Breast epithelium (tissue), 4 donors: Measurements from ENCODE around the gene NOL6. TPM values are rescaled to one million over a fixed set of nuclear protein-coding genes. Genes with fewer than 3 reads are reported as not detected.

ENCODE experiments used
- DNase-seq, 2 donors: peaks; one replicate each; pipeline ENCODE4 v3.0.0-alpha.2; 2019; ENCODE audit warnings: low spot score in 2 of 2
- H3K27ac ChIP-seq, 2 donors: fragments of 200-600 bp; sonication (generic) in 1 of 2; one replicate each; pipeline ENCODE4 v1.5.1; 2016 to 2019; ENCODE audit warnings: mild to moderate bottlenecking in 1 of 2
- H3K27me3 ChIP-seq, 2 donors: fragments of 200-600 bp; sonication (generic) in 1 of 2; one replicate each; pipeline versions ENCODE4 v1.5.1 to v1.6.0; 2017 to 2019; ENCODE audit warnings: control low read depth in 1 of 2, mild to moderate bottlenecking in 1 of 2
- H3K36me3 ChIP-seq: fragments of 200-600 bp; one replicate; pipeline ENCODE4 v1.5.1; 2019
- H3K4me1 ChIP-seq, 2 donors: fragments of 200-600 bp; sonication (generic); one replicate each; pipeline ENCODE4 v1.5.1; 2016 to 2019; ENCODE audit warnings: control low read depth in 1 of 2
- H3K4me3 ChIP-seq, 3 donors: fragments of 200-600 bp; sonication (generic); 1 replicate in 2 of 3; 2 replicates in 1 of 3; pipeline ENCODE4 v1.5.1; 2016 to 2019; ENCODE audit warnings: mild to moderate bottlenecking in 3 of 3, moderate library complexity in 2 of 3
- H3K9me3 ChIP-seq, 2 donors: fragments of 200-600 bp; sonication (generic) in 1 of 2; one replicate each; pipeline ENCODE4 v1.5.1; 2016 to 2019; ENCODE audit warnings: control low read depth in 1 of 2
- CTCF ChIP-seq, 3 donors: fragments of 450-650 bp; IDR thresholded peaks; one replicate each; pipeline ENCODE4 v1.5.1; 2016 to 2017; ENCODE audit warnings: antibody characterized with exemption in 3 of 3, mild to moderate bottlenecking in 3 of 3, moderate library complexity in 3 of 3
- POLR2A ChIP-seq: fragments of 450-650 bp; IDR thresholded peaks from one replicate; pipeline ENCODE4 v1.6.1; 2016; ENCODE audit warnings: antibody characterized with exemption, mild to moderate bottlenecking, moderate library complexity
- POLR2AphosphoS5 ChIP-seq, 3 donors: sonication (generic); formaldehyde crosslinking; IDR thresholded peaks; one replicate each; pipeline ENCODE4 v1.6.1; 2017; ENCODE audit warnings: antibody characterized with exemption in 3 of 3
- intact Hi-C: fragments of 100-400 bp; cut with DNase I; formaldehyde crosslinking; loops from one replicate; pipeline ENCODE4 v1.15.1; 2023; ENCODE audit warnings: low total_unique reads
- total RNA-seq, 3 donors: library from RNA; depleted of rRNA; stranded (reverse); fragments of >200 nt; gene quantifications; one replicate each; pipeline ENCODE4 v1.1.0, GENCODE V29; 2016

Gene NOL6
- total RNA-seq, 3 donors from 2014 or later: 14.2 to 23.9 (median 22.3) TPM

GRCh38 chr9:33438926-33439680 is 34.6 kb downstream of the NOL6 start:
- intact Hi-C loops: loop anchor here (5.0 kb wide), 1 partner anchor 398 kb away; no protein-coding TSS in a partner anchor
- Histone ChIP-seq H3K27me3 (no peaks in the 10 kb centered on the region), H3K36me3 (no peaks in the 10 kb centered on the region), H3K4me1 (peaks cover 0 to 4% of the 10 kb centered on the region in 2 donors), H3K4me3 (no peak overlapping the region), H3K9me3 (no peaks in the 10 kb centered on the region), H3K27ac (no peak overlapping the region)
- DNase-seq: no peak
- TF ChIP-seq CTCF (IDR thresholded peaks at IDR 0.05): no peak
- no peak for TF ChIP-seq POLR2AphosphoS5 (IDR thresholded peaks at IDR 0.05)
- TF ChIP-seq POLR2A: no peak

- Histone ChIP-seq H3K36me3 (no peaks in the 10 kb centered on the region), H3K9me3 (no peaks in the 10 kb centered on the region), H3K27ac (no peak overlapping the region), H3K27me3 (no peaks in the 10 kb centered on the region), H3K4me3 (no peak overlapping the region), H3K4me1 (peaks cover 0 to 4% of the 10 kb centered on the region in 2 donors)
- no peak for DNase-seq
- TF ChIP-seq CTCF (IDR thresholded peaks at IDR 0.05) (no peak), POLR2A (no peak), POLR2AphosphoS5 (IDR thresholded peaks at IDR 0.05) (no peak)
- intact Hi-C loops: loop anchor here (5.0 kb wide), 1 partner anchor 399 kb away; no protein-coding TSS in a partner anchor
These were observed 35.8 kb downstream of the NOL6 start for GRCh38 chr9:33437898-33438297.

- Histone ChIP-seq H3K36me3 (no peaks in the 10 kb centered on the region), H3K4me3 (no peak overlapping the region), H3K4me1 (peaks cover 0 to 4% of the 10 kb centered on the region in 2 donors), H3K27ac (no peak overlapping the region), H3K9me3 (no peaks in the 10 kb centered on the region), H3K27me3 (no peaks in the 10 kb centered on the region)
- DNase-seq: no peak
- TF ChIP-seq POLR2A (no peak), CTCF (IDR thresholded peaks at IDR 0.05) (no peak), POLR2AphosphoS5 (IDR thresholded peaks at IDR 0.05) (no peak)
- intact Hi-C loops: loop anchor here (5.0 kb wide), 1 partner anchor 400 kb away; no protein-coding TSS in a partner anchor
These were observed 36.5 kb downstream of the NOL6 start for GRCh38 chr9:33437205-33437604.

- Histone ChIP-seq H3K9me3 (no peaks in the 10 kb centered on the region), H3K27me3 (no peaks in the 10 kb centered on the region), H3K27ac (no peak overlapping the region), H3K4me1 (peaks cover 0 to 10% of the 10 kb centered on the region in 2 donors), H3K4me3 (no peak overlapping the region), H3K36me3 (no peaks in the 10 kb centered on the region)
- no peak for DNase-seq
- TF ChIP-seq POLR2AphosphoS5 (IDR thresholded peaks at IDR 0.05) (no peak), CTCF (IDR thresholded peaks at IDR 0.05) (no peak), POLR2A (no peak)
- intact Hi-C loops: loop anchor here (5.0 kb wide), 1 partner anchor 401 kb away; no protein-coding TSS in a partner anchor
These were observed 37.3 kb downstream of the NOL6 start for GRCh38 chr9:33436445-33436844.

GRCh38 chr9:33435821-33436277 is 37.9 kb downstream of the NOL6 start:
- H3K4me3 ChIP-seq: no peak overlapping the region
- H3K27me3 ChIP-seq: no peaks in the 10 kb centered on the region
- peaks cover 0 to 10% of the 10 kb centered on the region in 2 donors for H3K4me1 ChIP-seq
- no peaks in the 10 kb centered on the region for H3K36me3 ChIP-seq
- intact Hi-C loops: loop anchor here (5.0 kb wide), 1 partner anchor 401 kb away; no protein-coding TSS in a partner anchor
- DNase-seq: no peak
- H3K9me3 ChIP-seq: no peaks in the 10 kb centered on the region
- TF ChIP-seq CTCF (IDR thresholded peaks at IDR 0.05) (no peak), POLR2A (no peak), POLR2AphosphoS5 (IDR thresholded peaks at IDR 0.05) (no peak)
- H3K27ac ChIP-seq: no peak overlapping the region
